Mucosa of rectum (tissue), 2 donors: Measurements from ENCODE around the gene SIRT7.

ENCODE experiments used
- H3K27ac ChIP-seq, 2 donors: one replicate each; pipeline ENCODE4 v1.7.0; 2013; ENCODE audit warnings: inconsistent platforms in 2 of 2, low read depth in 2 of 2, low read length in 2 of 2
- H3K27me3 ChIP-seq, 2 donors: one replicate each; pipeline ENCODE4 v1.7.0; 2013; ENCODE audit warnings: low read length in 2 of 2; ENCODE audit not compliant: control insufficient read depth in 2 of 2, insufficient read depth in 2 of 2
- H3K36me3 ChIP-seq, 2 donors: one replicate each; pipeline ENCODE4 v1.7.0; 2013; ENCODE audit warnings: low read length in 2 of 2; ENCODE audit not compliant: control insufficient read depth in 2 of 2, insufficient read depth in 2 of 2
- H3K4me1 ChIP-seq, 2 donors: one replicate each; pipeline ENCODE4 v1.7.0; 2013; ENCODE audit warnings: low read length in 2 of 2, mild to moderate bottlenecking in 1 of 2; ENCODE audit not compliant: control insufficient read depth in 2 of 2, insufficient read depth in 2 of 2
- H3K4me3 ChIP-seq, 2 donors: one replicate each; pipeline ENCODE4 v1.7.0; 2013; ENCODE audit warnings: low read length in 2 of 2
- H3K9ac ChIP-seq, 2 donors: one replicate each; pipeline ENCODE4 v1.7.0; 2013; ENCODE audit warnings: low read length in 2 of 2, low read depth in 1 of 2, mild to moderate bottlenecking in 1 of 2
- H3K9me3 ChIP-seq, 2 donors: one replicate each; pipeline ENCODE4 v1.7.0; 2013; ENCODE audit warnings: low read length in 2 of 2; ENCODE audit not compliant: control insufficient read depth in 2 of 2
- donor health status: healthy.
- donor health status: Normal muscosa, but diverticular disease.

Gene SIRT7

GRCh38 chr17:81939881-81940385 lies 22.0 kb upstream of the SIRT7 start:
- Histone ChIP-seq H3K36me3 (no peaks in the 10 kb centered on the region), H3K4me3 (no peak overlapping the region), H3K9me3 (no peaks in the 10 kb centered on the region), H3K4me1 (peaks cover 6% of the 10 kb centered on the region in 2 donors), H3K27me3 (no peaks in the 10 kb centered on the region), H3K9ac (no peak overlapping the region), H3K27ac (no peak overlapping the region)

- no peaks in the 10 kb centered on the region for H3K27me3 ChIP-seq
- no peak overlapping the region for H3K9ac ChIP-seq
- H3K27ac ChIP-seq: no peak overlapping the region
- peaks cover 6% of the 10 kb centered on the region in 2 donors for H3K4me1 ChIP-seq
- no peak overlapping the region for H3K4me3 ChIP-seq
- H3K36me3 ChIP-seq: no peaks in the 10 kb centered on the region
- H3K9me3 ChIP-seq: no peaks in the 10 kb centered on the region
Measured at GRCh38 chr17:81939218-81939617, 21.2 kb upstream of the SIRT7 start.

- Histone ChIP-seq H3K27ac (no peak overlapping the region), H3K36me3 (no peaks in the 10 kb centered on the region), H3K27me3 (no peaks in the 10 kb centered on the region), H3K9ac (no peak overlapping the region), H3K9me3 (no peaks in the 10 kb centered on the region), H3K4me1 (peaks cover 11 to 13% of the 10 kb centered on the region in 2 donors), H3K4me3 (no peak overlapping the region)
Measured at GRCh38 chr17:81935709-81936084, 17.7 kb upstream of the SIRT7 start.

DNA sequence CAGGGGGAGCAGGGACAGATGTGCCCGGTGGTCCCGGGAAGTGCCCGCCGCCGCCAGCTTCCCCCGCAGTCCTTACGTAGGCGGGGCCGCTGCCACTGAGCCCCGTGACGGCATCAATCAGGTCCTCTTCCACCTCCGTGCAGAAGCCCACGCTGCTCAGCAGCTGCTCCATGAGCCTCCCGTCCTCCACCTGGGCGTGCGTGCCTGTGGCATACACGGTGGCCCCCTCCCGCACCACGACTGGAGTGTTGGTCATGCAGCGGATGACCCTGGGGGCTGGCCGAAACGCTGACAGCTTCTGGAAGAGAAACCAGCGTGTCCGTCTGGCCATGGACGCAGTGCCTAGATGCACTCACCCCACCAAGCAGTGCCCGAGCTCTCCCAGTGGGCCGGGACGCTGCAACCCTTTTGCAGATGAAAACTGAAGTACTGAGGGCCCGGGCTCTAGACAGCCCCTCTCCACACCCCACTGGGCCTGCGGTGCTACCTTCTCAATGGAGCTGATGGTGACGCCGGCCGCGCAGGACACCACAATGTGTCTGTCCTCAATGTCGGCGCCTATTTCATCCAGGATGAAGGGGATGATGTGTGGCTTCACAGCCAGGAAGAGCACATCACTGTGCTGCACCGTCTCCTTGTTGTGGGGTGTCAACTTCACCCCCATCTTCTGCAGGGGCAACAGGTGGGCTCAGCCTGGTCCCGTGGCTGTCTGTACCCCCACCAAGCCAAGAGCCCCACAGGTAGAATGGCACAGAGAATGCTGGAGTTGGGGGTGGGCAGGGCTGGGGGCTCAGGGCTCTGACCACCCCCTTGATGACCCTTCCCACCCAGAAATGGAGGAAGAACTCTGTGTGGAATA lies 17.1 kb upstream of the SIRT7 start:
- H3K36me3 ChIP-seq: no peaks in the 10 kb centered on the region
- H3K27me3 ChIP-seq: no peaks in the 10 kb centered on the region
- peaks cover 11 to 13% of the 10 kb centered on the region in 2 donors for H3K4me1 ChIP-seq
- H3K4me3 ChIP-seq: no peak overlapping the region
- no peaks in the 10 kb centered on the region for H3K9me3 ChIP-seq
- no peak overlapping the region for H3K27ac ChIP-seq
- H3K9ac ChIP-seq: no peak overlapping the region

DNA sequence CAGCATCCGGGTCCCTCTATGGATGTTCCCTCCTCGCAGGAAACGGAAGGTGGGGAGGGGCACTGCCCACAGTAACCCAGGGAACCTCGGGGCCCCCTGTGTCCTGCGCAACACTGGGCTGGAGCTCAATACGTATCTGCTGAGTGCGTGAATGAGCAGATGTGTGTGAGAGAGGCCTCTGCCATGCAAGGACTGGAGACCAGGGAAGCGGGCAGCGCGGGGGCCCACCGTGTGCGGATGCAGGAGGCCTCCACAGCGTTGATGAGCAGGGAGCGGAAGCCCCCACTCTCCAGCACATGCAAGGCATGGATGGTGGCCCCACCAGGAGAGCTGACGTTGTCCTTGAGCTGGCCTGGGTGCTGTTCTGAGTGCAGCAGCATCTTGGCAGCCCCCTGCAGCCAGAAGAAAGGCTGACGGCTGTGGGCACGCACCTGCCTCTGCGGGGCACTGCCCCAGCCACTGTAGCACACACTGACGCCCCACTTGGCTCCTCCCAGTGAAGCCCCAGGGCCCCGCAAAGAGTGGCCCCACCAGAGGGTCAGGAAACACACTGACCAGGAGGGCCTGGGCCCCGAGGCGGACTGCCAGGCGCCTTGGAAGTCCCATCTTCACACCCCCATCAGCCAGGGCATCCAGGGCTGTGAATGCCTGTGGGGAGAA lies 16.3 kb upstream of the SIRT7 start:
- Histone ChIP-seq H3K9ac (no peak overlapping the region), H3K4me3 (no peak overlapping the region), H3K27me3 (peaks cover 0 to under 1% of the 10 kb centered on the region in 2 donors), H3K4me1 (peaks cover 11 to 13% of the 10 kb centered on the region in 2 donors), H3K27ac (no peak overlapping the region), H3K9me3 (no peaks in the 10 kb centered on the region), H3K36me3 (no peaks in the 10 kb centered on the region)

- Histone ChIP-seq H3K4me1 (peaks cover 16 to 17% of the 10 kb centered on the region in 2 donors), H3K9me3 (no peaks in the 10 kb centered on the region), H3K9ac (no peak overlapping the region), H3K27me3 (peaks cover 3 to 10% of the 10 kb centered on the region in 2 donors), H3K27ac (no peak overlapping the region), H3K36me3 (no peaks in the 10 kb centered on the region), H3K4me3 (no peak overlapping the region)
Measured at GRCh38 chr17:81933178-81933699, 15.3 kb upstream of the SIRT7 start.

GRCh38 chr17:81932333-81932983 lies 14.5 kb upstream of the SIRT7 start:
- Histone ChIP-seq H3K4me1 (peaks cover 19 to 22% of the 10 kb centered on the region in 2 donors), H3K36me3 (no peaks in the 10 kb centered on the region), H3K27me3 (peaks cover 3 to 10% of the 10 kb centered on the region in 2 donors)

DNA sequence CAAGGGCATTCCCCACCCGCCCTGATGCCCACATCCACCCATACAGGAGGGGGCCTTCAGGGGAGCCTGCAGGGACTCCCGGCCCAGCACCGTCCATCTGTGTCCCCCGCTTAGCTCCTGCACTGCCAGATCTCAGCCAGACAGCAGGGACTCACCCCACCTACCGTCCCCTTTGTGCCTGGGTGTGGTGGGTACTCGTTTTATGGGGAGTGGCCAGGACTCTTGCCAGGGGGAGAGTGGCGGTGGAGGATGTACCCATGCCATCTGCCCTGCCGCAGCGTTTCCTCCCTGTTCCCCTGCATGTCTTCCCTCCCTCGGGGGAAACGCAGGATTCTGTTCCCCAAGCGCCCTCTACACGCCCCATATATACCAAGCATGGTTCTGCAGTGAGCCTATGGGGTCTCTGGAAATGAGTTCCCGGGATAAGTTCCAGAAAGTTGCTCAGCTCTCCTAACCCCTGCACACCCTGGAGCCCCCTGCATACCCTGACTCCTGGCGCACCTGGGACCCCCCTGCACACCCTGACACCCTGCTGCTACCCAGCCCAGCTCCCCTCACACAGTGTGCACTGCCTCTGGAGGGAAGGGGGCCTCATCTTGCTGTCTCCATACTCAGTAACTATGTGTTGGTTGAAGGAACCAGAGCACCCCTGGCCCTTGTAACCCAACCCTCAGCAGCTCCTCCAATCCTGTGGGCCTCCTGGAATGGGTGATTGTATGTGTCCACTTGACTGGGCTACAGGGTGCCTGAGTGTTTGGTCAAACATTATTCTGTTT lies 13.8 kb upstream of the SIRT7 start:
- Histone ChIP-seq H3K36me3 (no peaks in the 10 kb centered on the region), H3K9ac (no peak overlapping the region), H3K27me3 (peaks cover 3 to 10% of the 10 kb centered on the region in 2 donors), H3K4me1 (peaks cover 17 to 20% of the 10 kb centered on the region in 2 donors), H3K9me3 (no peaks in the 10 kb centered on the region), H3K27ac (no peak overlapping the region), H3K4me3 (no peak overlapping the region)

More at GRCh38 chr17:81932333-81932983, 14.5 kb upstream of the SIRT7 start:
- no peak overlapping the region for H3K27ac ChIP-seq
- no peaks in the 10 kb centered on the region for H3K9me3 ChIP-seq
- no peak overlapping the region for H3K9ac ChIP-seq
- no peak overlapping the region for H3K4me3 ChIP-seq

DNA sequence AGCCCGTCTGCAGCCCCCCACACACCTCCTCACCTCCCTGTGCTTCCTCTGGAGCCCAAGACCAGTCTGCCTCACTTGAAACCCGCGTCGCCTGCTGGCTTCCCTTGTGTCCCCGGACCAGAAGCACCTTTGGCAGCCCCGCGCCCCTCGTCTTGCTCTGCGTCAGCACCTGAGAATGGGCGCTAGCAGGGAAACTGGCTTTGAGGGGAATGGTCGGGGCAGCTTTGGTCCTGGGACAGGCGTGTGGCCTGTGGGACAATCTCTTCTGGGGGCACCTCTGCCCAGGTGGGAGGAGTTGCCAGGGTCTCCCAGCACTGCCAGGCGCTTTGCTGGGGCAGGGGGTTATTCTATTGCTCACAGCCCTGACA lies 13.2 kb upstream of the SIRT7 start:
- H3K27me3 ChIP-seq: peaks cover 3 to 10% of the 10 kb centered on the region in 2 donors
- no peaks in the 10 kb centered on the region for H3K9me3 ChIP-seq
- no peak overlapping the region for H3K27ac ChIP-seq
- H3K36me3 ChIP-seq: no peaks in the 10 kb centered on the region
- no peak overlapping the region for H3K4me3 ChIP-seq
- H3K9ac ChIP-seq: no peak overlapping the region
- H3K4me1 ChIP-seq: peaks cover 15 to 19% of the 10 kb centered on the region in 2 donors
